ENCODE data around the gene HNRNPF. TPM values are rescaled to one million over a fixed set of nuclear protein-coding genes. Genes with fewer than 3 reads are reported as not detected.
"Not testable (repeated sequence)": the region's sequence is repeated elsewhere in the genome, so short reads cannot be mapped to it uniquely, and the experiment has no call there.

Gene HNRNPF
- total RNA-seq, 2 donors from 2014 or later, result 214 to 257 TPM

DNA sequence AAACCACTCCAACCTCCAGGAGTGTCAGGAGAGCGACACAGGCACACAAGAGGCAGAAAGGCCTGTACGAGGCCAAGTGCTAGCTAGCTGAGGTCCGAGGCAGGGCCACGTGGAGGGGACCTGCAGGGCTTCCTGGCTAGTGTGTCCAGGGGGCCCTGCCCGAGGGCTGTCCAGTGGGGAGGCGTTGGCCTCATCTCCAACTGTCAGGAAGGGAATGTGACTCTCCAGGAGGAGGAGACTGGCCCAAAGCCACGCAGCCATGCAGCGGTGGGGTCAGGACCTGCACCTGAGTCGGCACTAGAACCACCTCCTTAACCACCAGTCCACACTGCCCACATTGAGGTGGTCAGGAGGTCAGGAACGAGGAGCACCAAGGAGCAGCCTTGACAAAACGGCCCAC is 69.8 kb downstream of the HNRNPF start:
- DNase-seq, result no peak
- ATAC-seq, result no peak
- intact Hi-C loops (cut with DNase I, micrococcal nuclease), result no loop called here

DNA sequence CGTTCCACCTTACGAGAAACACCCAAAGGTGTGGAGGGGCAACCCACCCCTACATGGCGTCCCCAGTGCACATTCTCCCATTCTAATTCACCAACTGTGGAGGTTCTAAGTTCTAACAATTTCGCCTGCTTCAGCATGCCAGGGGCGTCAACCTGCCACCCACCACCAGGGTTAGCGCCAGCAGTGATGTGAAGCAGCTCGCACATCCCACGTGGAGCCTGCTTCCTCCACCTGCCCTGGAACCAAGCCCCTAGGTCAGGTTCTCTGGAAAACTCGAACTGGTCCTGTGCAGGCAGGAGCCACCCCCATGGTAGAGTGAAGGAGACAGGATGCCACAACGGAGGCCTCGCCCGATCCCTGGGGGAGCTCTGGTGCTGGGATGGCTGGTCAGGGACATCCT is 70.9 kb downstream of the HNRNPF start:
- intact Hi-C loops (cut with DNase I, micrococcal nuclease), result no loop called here
- ATAC-seq (no peak), DNase-seq (no peak)

DNA sequence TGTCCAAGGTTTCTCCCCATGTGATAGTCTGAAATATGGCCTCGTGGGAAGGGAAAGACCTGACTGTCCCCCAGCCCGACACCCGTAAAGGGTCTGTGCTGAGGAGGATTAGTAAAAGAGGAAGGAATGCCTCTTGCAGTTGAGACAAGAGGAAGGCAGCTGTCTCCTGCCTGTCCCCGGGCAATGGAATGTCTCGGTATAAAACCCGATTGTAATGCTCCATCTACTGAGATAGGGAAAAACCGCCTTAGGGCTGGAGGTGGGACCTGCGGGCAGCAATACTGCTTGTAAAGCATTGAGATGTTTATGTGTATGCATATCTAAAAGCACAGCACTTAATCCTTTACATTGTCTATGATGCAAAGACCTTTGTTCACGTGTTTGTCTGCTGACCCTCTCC is 71.5 kb downstream of the HNRNPF start:
- intact Hi-C loops (cut with DNase I, micrococcal nuclease); ATAC-seq; DNase-seq: not testable (repeated sequence)

DNA sequence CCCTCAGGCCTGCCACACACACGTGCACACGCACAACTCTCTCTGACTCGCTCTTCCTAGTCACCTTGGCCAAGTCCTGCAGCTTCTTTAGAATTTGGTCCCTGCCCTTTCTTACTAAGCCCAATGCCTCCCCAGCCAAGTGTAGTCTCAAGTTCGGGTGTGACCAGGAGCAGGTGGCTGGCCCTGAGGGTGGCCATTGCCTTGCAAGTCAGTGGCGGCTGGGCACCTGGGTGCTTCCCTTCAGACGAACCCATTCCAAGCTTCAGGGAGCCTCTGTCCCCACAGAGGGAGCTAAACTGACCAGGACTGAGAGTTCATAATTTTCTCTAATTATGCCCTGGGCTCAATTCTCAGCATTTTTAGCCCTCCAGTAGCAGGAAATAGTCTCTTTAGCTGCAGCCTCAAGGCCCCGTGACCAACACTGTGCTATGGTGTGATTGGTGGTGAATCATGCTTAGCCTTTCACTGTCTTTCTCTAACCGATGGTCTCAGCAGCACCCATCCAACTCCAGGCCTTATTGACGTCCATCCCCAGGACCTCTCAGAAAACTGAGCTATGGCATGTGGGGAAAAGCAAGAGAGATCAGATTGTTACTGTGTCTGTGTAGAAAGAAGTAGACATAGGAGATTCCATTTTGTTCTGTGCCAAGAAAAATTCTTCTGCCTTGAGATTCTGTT is 72.2 kb downstream of the HNRNPF start:
- DNase-seq (no peak), ATAC-seq (peak; percentile 77)
- intact Hi-C loops (cut with DNase I, micrococcal nuclease), result no loop called here

DNA sequence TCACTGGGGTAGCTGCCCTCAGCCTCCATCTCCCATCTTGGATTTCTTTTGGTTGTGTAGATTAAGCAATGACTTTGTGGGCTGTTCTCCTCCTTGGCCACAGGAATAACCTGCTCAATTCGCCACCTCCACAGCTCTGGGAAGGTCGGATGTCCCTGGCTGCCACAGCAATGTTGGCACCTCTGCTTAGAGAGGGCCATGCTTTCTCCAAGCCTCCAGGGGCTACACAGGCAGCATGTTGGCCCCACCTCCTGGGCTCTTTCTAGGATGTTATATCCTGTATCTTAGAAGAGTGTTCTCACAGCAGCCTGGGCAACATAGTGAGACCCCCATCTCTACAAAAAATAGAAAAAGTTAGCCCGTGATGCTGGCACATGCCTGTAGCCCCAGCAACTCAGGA is 72.9 kb downstream of the HNRNPF start:
- intact Hi-C loops (cut with DNase I, micrococcal nuclease), result no loop called here
- DNase-seq, result no peak
- no peak for ATAC-seq

Other genes with a start within 250 kb of the HNRNPF start
- gene RASGEF1A, start 142.1 kb downstream of the HNRNPF start, total RNA-seq, result 1 to 10 TPM in 1 of 2 donors, under 1 TPM in 1; 0.47 to 2.7 TPM
- not detected for gene FXYD4, start 37.5 kb downstream of the HNRNPF start, total RNA-seq
- gene ZNF487, start 27.9 kb upstream of the HNRNPF start, total RNA-seq, result 1 to 10 TPM; 5.2 to 5.9 TPM
- gene ZNF239, start 165.4 kb upstream of the HNRNPF start, total RNA-seq, result 1 to 10 TPM; 1.5 to 1.6 TPM
- gene ZNF485, start 197.3 kb upstream of the HNRNPF start, total RNA-seq, result 1 to 10 TPM; 3.4 TPM
- gene ZNF32, start 239.7 kb upstream of the HNRNPF start, total RNA-seq, result 10 to 100 TPM; 10.7 to 18.1 TPM

Data from left colon (tissue), 2 donors.